NCI-H1694 treated with DMSO at 0.1 percent for 48 hours (cell line): ENCODE data around the gene MARCO.

Source experiments
- DNase-seq: peaks from one replicate; lab custom pipeline; 2025; lab: John Stamatoyannopoulos, UW

The MARCO gene, protein sequence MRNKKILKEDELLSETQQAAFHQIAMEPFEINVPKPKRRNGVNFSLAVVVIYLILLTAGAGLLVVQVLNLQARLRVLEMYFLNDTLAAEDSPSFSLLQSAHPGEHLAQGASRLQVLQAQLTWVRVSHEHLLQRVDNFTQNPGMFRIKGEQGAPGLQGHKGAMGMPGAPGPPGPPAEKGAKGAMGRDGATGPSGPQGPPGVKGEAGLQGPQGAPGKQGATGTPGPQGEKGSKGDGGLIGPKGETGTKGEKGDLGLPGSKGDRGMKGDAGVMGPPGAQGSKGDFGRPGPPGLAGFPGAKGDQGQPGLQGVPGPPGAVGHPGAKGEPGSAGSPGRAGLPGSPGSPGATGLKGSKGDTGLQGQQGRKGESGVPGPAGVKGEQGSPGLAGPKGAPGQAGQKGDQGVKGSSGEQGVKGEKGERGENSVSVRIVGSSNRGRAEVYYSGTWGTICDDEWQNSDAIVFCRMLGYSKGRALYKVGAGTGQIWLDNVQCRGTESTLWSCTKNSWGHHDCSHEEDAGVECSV

DNA sequence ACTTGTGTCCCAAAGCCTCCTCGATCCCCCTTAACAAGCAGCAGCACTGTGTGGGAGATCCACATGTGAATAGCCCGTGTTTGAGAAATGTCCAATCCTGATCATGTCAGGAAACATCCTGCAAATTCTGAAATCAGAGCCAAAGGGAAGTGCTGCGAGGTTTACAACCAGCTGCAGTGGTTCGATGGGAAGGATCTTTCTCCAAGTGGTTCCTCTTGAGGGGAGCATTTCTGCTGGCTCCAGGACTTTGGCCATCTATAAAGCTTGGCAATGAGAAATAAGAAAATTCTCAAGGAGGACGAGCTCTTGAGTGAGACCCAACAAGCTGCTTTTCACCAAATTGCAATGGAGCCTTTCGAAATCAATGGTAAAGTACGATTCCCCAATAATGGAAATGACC, at the start of gene MARCO:
TSS of gene MARCO (plus strand) at position 164 of the 400 bp plus-strand sequence. CDS start at position 271, 107 bp downstream.
- no peak for DNase-seq

- no peak for DNase-seq
Observed at GRCh38 chr2:118893100-118893499, 48.9 kb upstream of the MARCO start.

GRCh38 chr2:118902266-118903028, 39.5 kb upstream of the MARCO start:
- no peak for DNase-seq

DNA sequence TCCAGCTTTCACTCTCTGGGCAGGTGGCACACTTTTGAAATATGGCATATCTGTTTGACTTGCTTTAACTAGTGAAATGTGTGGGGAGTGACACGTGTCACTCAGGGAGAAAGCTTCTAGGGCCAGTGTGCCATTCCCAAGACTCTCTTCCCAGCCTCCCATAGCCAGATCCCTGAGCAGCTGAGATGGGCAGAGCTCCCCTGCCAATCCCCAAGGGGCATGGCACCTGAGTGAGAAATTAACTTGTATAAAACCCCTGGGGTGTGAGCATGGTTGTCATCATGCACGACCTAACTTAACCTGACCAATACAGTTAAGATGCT, 39.0 kb upstream of the MARCO start:
- no peak for DNase-seq

DNA sequence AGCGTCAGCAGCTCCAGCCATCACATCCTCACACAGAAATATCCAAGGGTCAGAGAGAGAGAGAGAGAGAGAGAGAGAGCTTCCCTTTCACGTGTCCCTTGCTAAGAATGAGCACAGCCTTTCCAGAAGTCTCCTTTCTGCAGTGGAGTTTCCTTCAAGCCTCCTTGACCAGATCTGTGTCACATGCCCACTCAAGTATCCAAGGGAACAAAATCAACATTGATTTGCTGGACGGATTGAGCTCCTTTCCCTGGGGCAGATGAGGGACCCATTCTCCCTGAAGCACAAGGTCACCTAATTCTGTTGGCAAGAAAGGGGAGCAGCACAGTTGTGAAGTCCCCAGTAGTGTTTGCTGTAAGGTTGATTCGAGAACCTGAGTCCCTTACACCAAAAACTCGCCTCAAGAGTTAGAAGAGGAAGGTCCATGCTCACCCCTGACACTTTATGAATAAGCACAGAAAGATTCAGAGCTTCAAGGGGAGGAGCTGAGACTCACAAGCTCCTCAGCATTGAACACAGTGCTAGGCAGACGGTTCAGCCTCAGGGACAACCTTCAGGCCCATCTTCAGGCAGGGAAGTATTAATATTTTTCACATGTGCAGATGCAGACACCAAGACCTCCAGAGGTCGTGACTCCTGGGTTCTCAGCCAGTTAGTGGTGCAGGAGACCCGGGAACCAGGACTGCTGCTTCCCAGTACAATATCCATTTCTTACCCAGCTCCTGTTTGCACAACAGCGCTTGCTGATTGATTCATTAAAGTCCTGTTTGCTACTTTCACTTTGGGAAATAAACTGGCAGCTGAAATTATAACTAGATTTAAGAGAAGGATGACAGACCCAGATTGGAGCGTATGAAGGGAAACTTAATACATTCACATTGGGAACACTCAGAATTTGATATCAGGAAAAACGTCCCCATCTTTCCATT, 38.2 kb upstream of the MARCO start:
- no peak for DNase-seq

- DNase-seq: no peak
Observed at GRCh38 chr2:118905206-118905605, 36.8 kb upstream of the MARCO start.

GRCh38 chr2:118906186-118906585, 35.8 kb upstream of the MARCO start:
- DNase-seq: no peak

- no peak for DNase-seq
Observed at GRCh38 chr2:118907759-118908158, 34.2 kb upstream of the MARCO start.

GRCh38 chr2:118909191-118909590, 32.8 kb upstream of the MARCO start:
- DNase-seq: no peak

- no peak for DNase-seq
Observed at GRCh38 chr2:118911166-118911856, 30.7 kb upstream of the MARCO start.

DNA sequence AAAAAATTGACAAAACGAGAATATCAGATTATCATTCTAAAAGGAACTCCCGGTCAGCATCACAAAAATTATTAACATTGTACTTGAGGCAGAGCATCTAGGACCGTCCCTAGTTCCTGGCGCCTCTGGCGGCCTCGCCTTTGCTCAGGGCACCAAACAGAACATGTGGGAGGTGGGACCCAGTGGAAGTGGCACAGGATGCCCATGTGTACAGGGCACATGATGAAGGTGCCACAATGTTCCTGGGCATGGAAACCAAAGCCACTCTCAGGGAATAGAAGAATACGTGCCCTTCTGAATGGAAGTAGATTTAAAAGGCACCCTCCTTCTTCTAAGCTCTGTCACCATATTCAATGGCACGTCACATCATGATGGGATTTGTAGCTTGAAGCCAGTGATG, 30.1 kb upstream of the MARCO start:
- no peak for DNase-seq

DNA sequence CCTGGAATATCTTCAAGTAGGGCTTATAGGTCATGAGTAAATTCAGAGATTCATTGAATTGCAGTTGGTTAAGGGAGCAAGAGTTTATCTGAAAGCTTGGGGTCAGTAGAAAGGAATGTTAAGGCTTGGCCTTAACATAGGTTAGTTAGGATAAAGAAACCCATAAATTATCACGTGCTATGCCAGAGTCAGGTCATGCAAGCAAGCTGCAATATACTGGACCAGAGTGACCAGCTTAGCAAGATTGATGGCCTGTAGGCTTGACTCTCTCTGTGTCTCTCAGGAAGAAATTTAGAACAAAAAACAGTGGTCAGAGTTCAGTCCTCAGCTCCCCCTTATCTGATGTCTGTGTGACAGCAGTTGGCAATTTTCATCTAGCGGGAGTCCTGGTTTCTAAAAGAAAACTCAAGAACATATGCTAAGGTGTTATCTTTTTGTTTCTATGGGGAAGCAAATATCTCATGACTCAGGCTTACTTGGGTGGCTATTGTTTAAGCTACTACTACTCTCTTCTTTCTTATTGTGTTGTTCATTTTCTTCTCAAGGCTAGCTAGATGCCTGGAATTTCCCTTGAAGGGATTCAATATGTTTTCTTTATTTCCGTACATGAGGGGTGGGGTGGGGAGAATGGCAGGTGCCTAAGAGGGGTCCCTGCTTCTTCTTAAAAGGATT, 28.7 kb upstream of the MARCO start:
- no peak for DNase-seq

DNA sequence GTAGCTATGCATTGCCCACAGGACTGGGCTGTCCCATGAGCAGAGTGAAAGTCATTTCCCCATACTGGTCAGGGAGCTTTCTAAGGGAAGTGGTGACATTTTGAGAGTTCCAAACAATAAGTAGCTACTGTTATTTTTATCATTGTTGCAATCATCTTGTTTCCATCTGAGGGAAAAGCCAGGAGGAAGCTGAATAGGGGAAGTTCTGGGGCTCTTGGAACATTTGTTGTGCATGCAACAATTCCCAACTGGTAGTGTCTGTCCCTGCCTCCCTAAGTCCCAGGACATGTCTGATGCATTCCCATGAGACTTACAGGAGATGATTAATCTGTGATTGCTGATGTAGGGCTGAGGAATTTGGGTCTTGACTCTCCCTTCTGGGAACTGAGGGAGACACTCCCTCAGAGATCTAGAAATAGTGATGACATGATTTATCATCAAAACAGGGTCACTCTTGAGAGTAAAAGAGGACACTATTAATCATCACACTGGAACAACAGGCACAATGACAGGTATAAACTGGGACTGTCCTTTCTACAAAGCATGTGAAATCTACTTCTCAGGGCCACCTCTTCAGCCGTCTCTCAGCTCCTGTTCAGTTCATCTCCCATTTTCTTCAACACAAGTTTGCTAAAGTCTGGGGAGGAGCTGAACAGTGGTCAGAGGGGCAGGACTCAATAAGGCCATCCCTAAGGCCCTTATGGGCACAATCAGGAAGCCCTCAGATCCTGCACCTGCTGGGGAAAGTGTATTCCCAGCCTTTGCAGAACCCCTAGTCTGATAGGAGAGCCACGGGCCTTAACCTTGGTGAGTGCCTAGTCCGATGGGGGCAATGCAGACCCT, 28.0 kb upstream of the MARCO start:
- DNase-seq: no peak

- no peak for DNase-seq
Observed at GRCh38 chr2:118914721-118915453, 27.1 kb upstream of the MARCO start.

- DNase-seq: no peak
Observed at GRCh38 chr2:118918017-118918416, 24.0 kb upstream of the MARCO start.

DNA sequence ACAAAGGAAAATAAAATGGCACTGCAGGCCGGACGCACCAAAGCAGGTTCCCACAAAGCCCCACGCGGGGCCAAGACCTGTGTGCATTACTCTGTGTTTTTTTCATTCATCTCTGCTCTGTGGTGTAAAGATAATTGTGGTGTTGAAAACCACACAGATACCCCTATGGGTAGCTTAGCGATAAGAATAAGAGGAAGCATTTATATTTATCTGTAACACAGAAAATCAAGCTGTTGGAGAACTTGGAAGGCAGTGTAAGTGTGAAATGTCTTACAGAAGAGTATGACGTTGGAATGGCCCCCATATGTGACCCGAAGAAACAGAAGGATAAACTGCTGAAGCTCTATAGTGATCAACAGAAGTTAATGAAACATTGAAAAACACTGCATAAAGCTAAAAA, 20.3 kb upstream of the MARCO start:
- DNase-seq: no peak

- DNase-seq: no peak
Observed at GRCh38 chr2:118922254-118922653, 19.7 kb upstream of the MARCO start.

DNA sequence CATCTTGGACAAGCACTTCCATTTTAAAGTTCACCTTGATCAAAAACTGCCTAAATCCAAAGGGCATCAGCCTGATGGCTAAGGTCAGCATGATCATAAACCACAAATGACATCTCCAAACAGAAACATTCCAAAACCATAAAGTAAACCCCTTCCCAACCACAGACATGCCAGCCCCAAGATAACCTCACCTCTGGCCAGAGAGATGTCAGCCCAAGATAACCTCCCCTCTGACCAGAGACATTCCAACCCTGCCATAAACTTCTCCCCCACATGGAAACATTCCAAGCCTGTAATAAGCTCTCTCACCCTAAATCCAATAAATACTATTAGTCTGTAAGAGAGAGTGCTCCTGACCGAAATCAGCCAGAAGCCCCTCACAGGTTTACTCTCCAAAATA, 18.6 kb upstream of the MARCO start:
- no peak for DNase-seq

- no peak for DNase-seq
Observed at GRCh38 chr2:118925476-118925875, 16.5 kb upstream of the MARCO start.
